H1 (cell line): Measurements from ENCODE around the gene TNP2. TPM values are rescaled to one million over a fixed set of nuclear protein-coding genes. Genes with fewer than 3 reads are reported as not detected.

Experiments used
- BCL11A ChIP-seq, 2 experiments: IDR thresholded peaks; one replicate each; pipeline ENCODE4 v1.6.1; 2011; ENCODE audit warnings: low read depth in 2 of 2, low read length in 2 of 2, mild to moderate bottlenecking in 2 of 2
- BRCA1 ChIP-seq: IDR thresholded peaks from 2 replicates; pipeline ENCODE4 v1.6.1; 2012; ENCODE audit warnings: low read depth, low read length, improper control_type of control experiment
- CREB1 ChIP-seq: IDR thresholded peaks from 2 replicates; pipeline ENCODE4 v1.6.1; 2012; ENCODE audit warnings: inconsistent platforms
- CTCF ChIP-seq, 3 experiments: IDR thresholded peaks; 1 replicate in 2 of 3; 2 replicates in 1 of 3; pipeline versions ENCODE4 v1.5.1 to v1.6.1; 2011; ENCODE audit warnings: low read length in 3 of 3, mild to moderate bottlenecking in 3 of 3, inconsistent platforms in 2 of 3, low read depth in 1 of 3, moderate library complexity in 1 of 3; ENCODE audit not compliant: insufficient read depth in 1 of 3; ENCODE audit errors: control extremely low read depth in 1 of 3
- FOSL1 ChIP-seq: IDR thresholded peaks from 2 replicates; pipeline ENCODE4 v1.6.1; 2011; ENCODE audit warnings: mild to moderate bottlenecking, low read depth, low read length, moderate library complexity; ENCODE audit not compliant: insufficient read depth
- GABPA ChIP-seq: IDR thresholded peaks from 2 replicates; pipeline ENCODE4 v1.6.1; 2011; ENCODE audit warnings: mild to moderate bottlenecking, low read length, moderate library complexity, borderline replicate concordance; ENCODE audit not compliant: insufficient read depth
- HDAC2 ChIP-seq, 2 experiments: fragments of 300-600 bp in 1 of 2; sonication (generic) in 1 of 2; IDR thresholded peaks; 2 replicates each; pipeline ENCODE4 v1.6.1; 2011 to 2012; ENCODE audit warnings: low read depth in 2 of 2, low read length in 2 of 2, mild to moderate bottlenecking in 2 of 2, moderate library complexity in 2 of 2, borderline replicate concordance in 1 of 2, inconsistent platforms in 1 of 2
- HDAC6 ChIP-seq: IDR thresholded peaks from one replicate; pipeline ENCODE4 v1.7.1; 2012; ENCODE audit warnings: low read depth, mild to moderate bottlenecking, inconsistent platforms, low read length, moderate library complexity
- KDM4A ChIP-seq: IDR thresholded peaks from one replicate; pipeline ENCODE4 v1.7.1; 2012; ENCODE audit warnings: low read depth, mild to moderate bottlenecking, moderate library complexity, low read length, inconsistent platforms; ENCODE audit not compliant: severe bottlenecking
- KDM5A ChIP-seq: fragments of 200-600 bp; IDR thresholded peaks from 2 replicates; pipeline ENCODE4 v1.7.1; 2012; ENCODE audit warnings: mild to moderate bottlenecking, low read length, inconsistent platforms, mixed read lengths
- RBBP5 ChIP-seq: IDR thresholded peaks from 2 replicates; pipeline ENCODE4 v1.7.1; 2012; ENCODE audit warnings: low read depth, mild to moderate bottlenecking, inconsistent platforms, low read length, moderate library complexity, borderline replicate concordance
- RFX5 ChIP-seq: IDR thresholded peaks from 2 replicates; pipeline ENCODE4 v1.6.1; 2011; ENCODE audit warnings: low read depth, low read length, improper control_type of control experiment, borderline replicate concordance
- RNF2 ChIP-seq: fragments of 200-900, 300-1000 bp; sonication (generic); IDR thresholded peaks from 2 replicates; pipeline ENCODE4 v1.7.1; 2016; ENCODE audit warnings: borderline replicate concordance, low read depth, mild to moderate bottlenecking, antibody characterized with exemption, low read length; ENCODE audit not compliant: poor library complexity, severe bottlenecking; ENCODE audit errors: missing control alignments
- SIN3A ChIP-seq, 2 experiments: IDR thresholded peaks in 1 of 2; conservative IDR thresholded peaks in 1 of 2; 2 replicates each; pipeline ENCODE4 v1.6.1; 2011 to 2012; ENCODE audit warnings: low read length in 2 of 2, improper control_type of control experiment in 1 of 2, low read depth in 1 of 2, mild to moderate bottlenecking in 1 of 2
- TAF1 ChIP-seq: IDR thresholded peaks from 2 replicates; pipeline ENCODE4 v1.6.1; 2011; ENCODE audit warnings: mild to moderate bottlenecking, low read depth, low read length
- TAF7 ChIP-seq: optimal IDR thresholded peaks from 2 replicates; pipeline ENCODE3; 2011; ENCODE audit warnings: low read depth, mild to moderate bottlenecking, inconsistent platforms, low read length, moderate library complexity, borderline replicate concordance
- TEAD4 ChIP-seq: IDR thresholded peaks from 2 replicates; pipeline ENCODE4 v1.6.1; 2012; ENCODE audit warnings: low read depth, low read length, inconsistent platforms, mixed read lengths
- YY1 ChIP-seq: IDR thresholded peaks from 2 replicates; pipeline ENCODE4 v1.6.1; 2011; ENCODE audit warnings: low read depth, mild to moderate bottlenecking, low read length
- polyA plus RNA-seq, 7 experiments: library from polyadenylated mRNA; depleted of rRNA in 3 of 7; stranded (reverse) in 5 of 7; unstranded in 2 of 7; fragments of >200 nt in 5 of 7; fragments of 200-250 nt in 2 of 7; gene quantifications; 1 replicate in 5 of 7; 2 replicates in 1 of 7; 4 replicates in 1 of 7; pipeline versions ENCODE4 v1.2.1 to v1.2.3, GENCODE V29; 2011 to 2013; ENCODE audit warnings: missing spikeins in 2 of 7, mixed read lengths in 2 of 7
- total RNA-seq: library from RNA; stranded (reverse); fragmentation: NEBNext Ultra II Directional; extraction: Animal tissue kit (Norgen Biotek cat#: 25700); gene quantifications from 2 replicates; pipeline ENCODE4 v1.2.1, GENCODE V29; 2021
- TF ChIP-seq, protein P1 (sequence below): IDR thresholded peaks from 2 replicates; pipeline ENCODE4 v1.6.1; 2011; ENCODE audit warnings: low read depth, mild to moderate bottlenecking, low read length; ENCODE audit not compliant: insufficient read depth

Gene TNP2
- total and polyA plus RNA-seq, 2 of the 8 experiments (the other 6 are each of a cell fraction or from before 2014, with no cell fraction given): not detected

DNA sequence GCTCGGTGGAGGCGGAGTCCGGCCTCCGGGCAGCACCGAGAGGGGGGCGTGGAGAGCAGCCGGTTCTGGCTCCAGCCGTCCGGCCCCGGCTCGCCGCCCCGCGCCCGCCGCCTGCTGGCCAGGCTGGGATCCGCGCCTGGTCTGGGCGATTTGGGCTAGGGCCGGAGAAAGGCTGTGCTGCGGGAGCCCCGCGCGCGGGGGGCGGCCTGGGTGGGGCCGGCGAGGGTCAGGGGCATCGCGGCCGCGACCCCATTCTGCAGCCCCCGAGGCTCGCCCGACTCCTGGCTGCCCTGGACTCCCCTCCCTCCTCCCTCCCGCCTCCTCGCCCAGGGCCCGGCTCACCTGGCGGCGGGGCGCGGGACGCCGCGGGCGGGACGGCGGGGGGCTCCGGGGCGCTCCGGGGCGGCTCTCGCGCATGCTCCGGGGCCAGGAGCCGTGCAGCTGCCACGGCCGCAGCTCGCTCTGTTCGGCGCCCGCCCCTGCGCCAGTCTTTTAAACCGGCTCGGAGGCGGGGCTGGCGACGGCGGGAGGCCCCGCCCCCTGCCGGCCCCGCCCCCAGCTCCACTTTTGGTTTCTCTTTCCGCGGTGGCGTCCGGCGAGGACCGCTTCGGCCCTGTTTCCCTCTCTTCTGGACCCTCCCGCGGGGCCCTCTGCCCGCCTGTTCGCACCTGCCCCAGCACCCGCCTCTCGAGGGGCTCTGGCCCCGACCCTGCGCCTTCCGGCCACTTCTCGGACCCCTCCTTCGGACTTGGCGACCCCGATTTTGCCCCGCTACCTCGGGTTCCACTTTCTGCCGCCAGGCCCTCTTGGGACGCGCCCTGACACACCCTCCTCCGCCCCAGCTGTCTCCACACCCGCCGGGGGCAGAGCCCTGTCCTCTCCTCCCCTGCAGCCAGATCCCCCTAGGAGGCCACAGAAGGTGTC is 13.1 kb downstream of the TNP2 start, which contains the start of gene SOCS1 (continued):
- TF ChIP-seq KDM5A (no peak), RNF2 (no peak), CREB1 (no peak), KDM4A (peak; percentile 26), TEAD4 (no peak), CTCF (IDR thresholded peaks at IDR 0.05; ENCODE audit: control extremely low read depth in 1 of 3, insufficient read depth in 1 of 3, low read depth in 1 of 3, low read length in 3 of 3) (peak; percentile 74 to 81 (median 75)), HDAC2 (IDR thresholded peaks at IDR 0.05; ENCODE audit: borderline replicate concordance in 1 of 2, low read depth in 2 of 2, low read length in 2 of 2) (no peak; a peak in 1 of 4 replicates), BCL11A (IDR thresholded peaks at IDR 0.05; ENCODE audit: low read depth in 2 of 2, low read length in 2 of 2) (no peak), BRCA1 (no peak), SIN3A (conservative IDR thresholded peaks at IDR 0.05 in 1 of 2, IDR thresholded peaks at IDR 0.05 in 1 of 2; ENCODE audit: low read depth in 1 of 2, low read length in 2 of 2) (peak in 1 of 2 experiments; percentile 67; a peak in 1 of 4 replicates), RFX5 (no peak), RBBP5 (peak; percentile 68; the same call in 1 of the 2 replicates), HDAC6 (no peak), TAF7 (peak; percentile 91), GABPA (0 out of 2 replicates have a peak, but pooled peaks have one; percentile 17), FOSL1 (no peak), TAF1 (peak; percentile 99), YY1 (peak; percentile 9; the same call in 1 of the 2 replicates)
- TF ChIP-seq, protein P1, sequence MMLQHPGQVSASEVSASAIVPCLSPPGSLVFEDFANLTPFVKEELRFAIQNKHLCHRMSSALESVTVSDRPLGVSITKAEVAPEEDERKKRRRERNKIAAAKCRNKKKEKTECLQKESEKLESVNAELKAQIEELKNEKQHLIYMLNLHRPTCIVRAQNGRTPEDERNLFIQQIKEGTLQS: no peak
